ENCODE data around the gene ATF7.
"Not testable (repeated sequence)": the region's sequence is repeated elsewhere in the genome, so short reads cannot be mapped to it uniquely, and the experiment has no call there.

ATF7 gene

DNA sequence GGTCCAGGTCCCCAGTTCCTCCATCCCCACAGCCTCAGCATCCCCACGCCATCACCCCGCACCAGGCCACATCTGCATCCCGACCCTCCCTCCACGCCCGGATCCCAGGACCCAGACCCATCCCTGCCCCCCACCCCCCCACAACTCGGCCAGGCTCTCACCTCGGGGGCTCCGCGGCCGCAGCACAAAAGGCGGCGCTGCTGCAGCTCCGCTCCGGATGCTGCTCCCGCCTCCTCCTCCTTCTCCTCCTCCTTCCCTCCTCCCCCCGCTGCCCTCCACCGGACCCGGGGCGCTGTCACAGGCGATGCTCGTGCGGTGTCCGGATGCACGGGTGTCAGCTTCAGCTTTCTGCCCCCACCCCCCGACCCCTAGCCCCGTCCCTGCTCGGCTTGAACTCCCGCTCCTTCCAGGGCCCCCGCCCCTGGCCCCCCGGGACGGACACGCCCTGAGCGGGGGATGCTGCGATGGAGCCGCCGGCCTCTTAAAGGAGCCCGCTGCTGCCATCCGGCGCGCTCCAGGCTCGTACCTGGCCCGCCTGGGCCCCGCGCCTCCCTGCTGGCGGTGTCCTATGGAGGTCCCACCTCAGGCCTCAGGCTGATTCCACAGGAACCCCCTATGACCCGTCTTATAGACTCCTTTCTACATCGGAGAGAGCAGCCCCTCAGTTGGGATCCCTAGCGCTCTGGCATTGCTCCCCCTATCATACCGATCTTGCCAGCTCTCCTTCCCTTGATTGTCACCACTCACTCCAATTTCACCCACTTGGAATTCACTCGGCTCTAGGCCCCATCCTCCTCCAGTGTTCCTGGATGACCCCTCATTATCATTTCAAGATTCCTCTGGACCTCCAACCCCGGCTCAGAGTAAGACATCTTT, 126.7 kb downstream of the ATF7 start, which contains the start of gene MAP3K12:
Gene MAP3K12, minus strand, starts transcription at position 193 of the 876 bp plus-strand sequence. CDS start 12,067 bp downstream, outside the sequence.
- peak in 1 of 2 experiments; percentile 46 for DNase-seq

DNA sequence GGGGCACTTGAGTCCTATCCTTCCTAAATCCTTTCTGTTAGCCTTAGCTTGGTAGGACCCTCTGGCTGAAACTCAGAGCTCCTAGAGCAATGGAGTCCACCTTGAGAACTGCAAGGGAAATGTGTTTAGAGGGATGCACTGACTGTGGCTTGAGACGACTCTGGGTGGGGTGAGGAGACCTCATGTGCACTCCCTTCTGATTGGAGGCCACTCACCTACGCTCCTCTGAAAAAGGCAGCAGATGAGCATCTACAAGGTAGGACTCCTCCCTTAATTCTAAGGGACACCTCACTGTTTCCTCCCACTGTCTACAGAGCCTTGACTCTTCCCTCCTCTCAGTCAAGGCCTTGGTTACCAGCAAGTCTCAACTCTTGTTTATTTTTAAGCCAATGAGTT, 127.9 kb downstream of the ATF7 start:
- DNase-seq = no peak

DNA sequence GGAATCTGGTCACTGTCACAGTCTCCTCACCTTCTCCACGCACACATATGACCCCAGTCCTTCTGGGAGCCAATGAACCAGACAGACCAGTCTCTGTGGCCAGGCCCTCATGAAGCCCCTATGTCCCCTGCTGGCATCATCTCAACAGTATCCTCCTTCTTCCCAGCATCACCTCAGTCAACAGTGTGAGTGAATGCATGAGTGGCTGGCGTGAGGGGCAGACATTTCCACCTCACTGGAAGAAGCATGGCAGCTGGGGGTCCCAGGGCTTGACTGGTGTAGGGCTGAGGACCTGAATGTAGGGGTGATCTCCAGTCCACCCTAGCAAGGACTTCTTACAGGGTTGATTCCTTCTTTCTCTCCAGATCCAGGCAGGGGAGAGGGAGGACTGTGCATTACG, 128.7 kb downstream of the ATF7 start:
- DNase-seq = no peak

DNA sequence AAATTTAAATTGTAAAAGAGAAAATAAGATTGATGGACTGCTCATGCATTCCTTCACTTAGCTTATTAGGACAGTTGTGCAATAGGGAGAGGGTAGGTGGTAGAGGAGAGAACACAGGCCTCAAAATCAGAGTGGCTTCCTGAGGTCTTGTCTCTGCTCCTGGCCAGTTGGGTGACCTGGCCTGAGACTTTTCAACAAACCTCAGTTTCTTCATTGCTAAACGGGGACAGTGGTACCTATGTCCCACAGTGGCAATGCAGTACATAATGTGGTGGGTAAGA, 129.5 kb downstream of the ATF7 start:
- DNase-seq = no peak

DNA sequence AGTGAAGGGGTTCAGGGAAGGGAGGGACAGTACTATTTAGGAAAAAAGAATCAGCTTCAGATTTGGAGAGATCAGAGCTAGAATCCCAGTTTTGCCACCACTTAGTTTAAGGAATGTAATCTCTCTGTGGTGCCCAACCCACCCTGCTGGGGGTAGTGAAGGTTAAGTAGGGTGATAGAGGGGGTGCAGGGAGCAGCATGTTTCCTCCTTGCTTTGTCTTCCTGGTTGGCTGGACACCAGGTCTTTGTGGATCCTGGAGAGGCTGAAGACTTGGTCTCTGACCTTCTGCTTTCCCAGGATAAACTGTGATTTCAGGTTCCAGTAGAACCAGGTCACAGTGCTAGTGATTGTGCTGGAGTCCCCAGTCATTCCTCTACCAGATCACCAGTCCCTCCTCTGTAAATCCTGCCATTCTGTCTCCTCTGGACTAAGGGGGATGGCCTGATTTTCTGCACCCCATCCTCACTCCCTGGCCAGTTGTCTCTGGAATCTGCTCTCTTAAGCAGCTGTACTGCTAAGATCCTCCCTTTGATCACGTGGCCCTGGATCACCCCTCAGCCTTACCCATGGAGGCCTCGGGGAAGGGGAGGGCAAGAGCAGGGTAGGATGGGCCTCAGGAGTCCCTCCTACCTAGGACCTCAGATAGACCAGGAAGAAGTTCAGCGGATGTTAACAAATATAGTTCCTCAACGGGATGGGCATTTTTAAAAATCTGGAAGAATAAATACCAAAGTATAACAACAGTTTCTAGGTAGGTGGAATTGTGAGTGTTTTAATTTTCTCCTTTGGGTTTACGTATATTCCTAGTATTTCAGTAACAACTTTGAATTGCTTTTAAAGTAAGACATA, 130.1 kb downstream of the ATF7 start:
- DNase-seq = no peak

DNA sequence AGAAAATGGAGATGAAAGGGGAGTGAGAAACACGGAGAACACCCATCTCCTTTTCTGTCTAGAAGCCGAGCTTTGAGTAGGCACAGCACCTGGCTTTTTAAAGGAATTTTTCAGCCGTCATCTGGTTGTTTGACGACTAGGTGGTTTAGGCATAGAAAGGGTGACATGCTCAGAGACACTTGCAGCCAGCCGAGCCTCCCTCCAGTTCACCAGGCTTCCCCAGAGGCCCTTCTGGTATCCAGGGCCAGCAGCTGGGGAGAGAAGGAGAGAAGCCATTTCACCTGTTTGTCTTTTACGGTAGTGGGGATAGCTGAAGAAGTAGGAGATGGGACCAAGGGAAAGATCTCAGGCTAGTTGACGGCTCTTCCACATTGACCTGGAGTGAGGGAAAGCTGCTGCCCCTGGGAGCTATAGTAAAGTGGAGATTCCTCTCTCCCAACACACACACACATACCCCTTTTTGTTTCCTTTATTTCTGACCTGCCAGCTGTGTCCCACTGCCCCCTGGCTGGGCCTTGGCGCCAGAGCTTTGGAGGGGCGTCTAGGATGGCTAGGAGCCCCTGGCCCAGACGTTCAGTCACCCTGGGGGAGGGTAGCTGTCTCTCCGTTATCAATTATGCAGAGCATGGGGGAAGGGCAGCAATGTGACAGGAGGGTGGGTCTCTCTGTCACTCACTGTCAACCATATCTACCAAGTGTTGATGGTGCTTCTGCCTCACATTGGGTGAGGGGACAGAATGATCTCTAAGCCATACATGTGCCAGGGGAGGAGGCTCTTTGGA, 132.4 kb downstream of the ATF7 start:
- DNase-seq = peak in 1 of 2 experiments; percentile 5

DNA sequence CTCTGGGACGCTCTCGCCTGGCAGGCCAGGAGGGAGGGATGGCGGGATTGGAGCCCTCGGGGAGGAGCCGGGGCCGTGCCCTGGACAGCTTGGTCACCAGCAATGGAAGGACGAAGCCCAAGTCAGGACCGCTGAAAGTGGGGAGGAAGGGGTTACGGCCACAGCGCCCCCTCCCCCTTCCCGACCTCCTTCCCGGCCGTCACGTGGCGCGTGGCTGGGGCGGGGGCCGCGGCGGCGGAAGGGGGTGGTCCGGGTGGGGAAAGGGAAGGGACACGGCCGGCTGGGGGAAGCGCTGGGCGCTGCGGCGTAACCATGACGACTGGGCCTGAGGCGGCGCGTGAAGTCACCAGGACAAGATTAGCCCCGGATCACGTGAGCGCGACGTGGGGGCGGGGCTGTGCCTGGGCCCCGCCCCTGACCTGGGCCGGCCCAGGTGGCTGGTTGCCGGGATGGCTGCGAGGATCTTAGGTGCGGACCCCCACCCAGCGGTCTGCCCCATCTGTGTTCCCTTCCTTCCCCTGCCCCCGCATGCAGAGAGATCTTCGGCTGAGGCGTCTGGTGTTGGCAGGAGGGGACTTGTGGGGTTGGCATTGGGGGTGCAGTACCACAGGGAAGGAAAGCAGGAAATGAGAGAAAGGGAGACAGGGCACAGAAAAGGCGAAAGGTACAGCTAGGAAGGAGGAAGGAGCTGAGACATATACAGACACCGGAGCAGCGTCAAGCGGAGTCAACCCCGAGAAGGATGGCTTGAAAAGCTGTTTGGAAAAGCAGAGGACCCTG, 133.2 kb downstream of the ATF7 start:
- peak; percentile 84 to 90 for DNase-seq

DNA sequence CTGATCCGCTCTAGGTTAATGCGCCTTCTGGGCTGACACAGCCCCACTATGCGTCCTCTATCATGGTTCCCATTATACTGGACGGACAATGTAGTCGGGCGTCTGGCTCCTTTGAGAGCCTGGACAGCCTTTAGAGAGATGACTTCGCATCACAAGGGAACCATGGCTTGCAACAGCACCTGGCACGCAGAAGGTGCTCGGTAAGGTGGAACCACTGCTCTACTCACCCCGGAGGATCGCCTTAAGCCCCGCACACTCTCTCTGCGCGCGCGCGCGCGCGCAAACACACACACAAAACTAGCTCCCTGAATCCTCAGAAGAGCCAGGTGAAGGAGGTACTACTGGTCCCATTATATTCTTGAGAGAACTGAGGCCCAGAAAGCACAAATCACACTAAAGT, 134.0 kb downstream of the ATF7 start:
- DNase-seq = peak in 1 of 2 experiments; percentile 10

DNA sequence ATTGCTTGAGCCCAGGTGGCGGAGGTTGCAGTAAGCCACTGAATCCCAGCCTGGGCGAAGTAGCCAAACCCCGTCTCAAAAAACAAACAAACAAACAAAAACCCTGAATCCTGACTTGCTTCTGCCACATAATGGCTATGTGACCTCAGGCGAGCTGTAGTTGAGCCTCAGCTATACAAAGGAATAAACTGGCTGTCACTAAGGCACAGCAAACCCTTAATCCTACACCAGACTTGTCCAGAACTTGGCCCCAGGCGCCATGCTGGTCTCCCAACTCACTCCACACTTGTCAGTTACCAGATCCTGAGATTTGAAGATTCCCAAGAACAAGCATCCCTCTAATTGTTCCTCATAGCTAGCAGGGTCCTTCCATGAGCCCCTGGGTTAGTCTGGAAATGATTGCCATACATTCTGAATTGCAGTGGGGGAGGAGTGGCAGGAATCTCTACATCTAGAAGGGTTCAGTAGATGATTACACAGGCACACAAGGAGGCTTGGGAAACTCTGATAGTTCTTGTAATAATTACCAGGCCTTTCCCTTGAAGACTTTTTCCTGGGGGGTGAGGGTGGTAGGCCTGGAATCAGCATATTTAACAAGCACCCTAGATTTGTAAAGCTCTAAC, 136.8 kb downstream of the ATF7 start:
- DNase-seq = no peak

DNA sequence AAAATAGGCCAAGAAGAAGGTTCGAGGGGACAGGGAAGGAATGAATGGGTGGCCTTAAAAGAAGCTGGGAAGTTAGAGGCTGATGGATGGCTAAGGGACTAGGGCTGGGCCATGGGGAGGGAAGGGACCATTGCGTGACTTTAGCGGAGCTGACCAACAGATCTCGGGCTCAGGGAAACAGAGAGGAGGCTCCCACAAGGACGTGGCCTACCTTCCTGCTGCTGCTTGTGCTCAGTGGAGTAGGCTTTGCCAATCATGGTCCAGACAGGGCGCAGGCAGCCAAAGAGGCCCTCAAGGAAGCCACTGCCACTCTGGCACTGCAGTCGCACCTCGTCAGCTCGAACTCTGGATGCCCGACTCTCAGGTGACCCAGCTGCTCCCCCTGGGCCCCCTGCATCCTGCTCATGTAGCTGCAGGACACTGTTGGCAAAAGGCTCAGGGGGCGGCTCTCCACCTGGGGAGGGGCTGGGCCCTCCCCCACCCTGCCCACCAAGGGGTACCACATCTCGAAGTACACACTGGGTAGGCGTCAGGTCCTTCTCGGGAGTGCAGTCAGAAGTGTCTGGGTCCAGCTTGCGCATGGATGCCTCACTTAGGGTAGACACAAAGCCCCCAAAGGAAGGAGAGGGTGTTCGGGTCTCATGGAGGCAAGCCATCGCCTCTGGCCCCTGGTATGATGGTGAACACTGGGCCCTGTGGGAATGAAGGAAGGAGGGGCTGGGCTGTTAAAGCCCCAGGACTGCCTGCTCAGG, 139.3 kb downstream of the ATF7 start:
- no peak for DNase-seq

DNA sequence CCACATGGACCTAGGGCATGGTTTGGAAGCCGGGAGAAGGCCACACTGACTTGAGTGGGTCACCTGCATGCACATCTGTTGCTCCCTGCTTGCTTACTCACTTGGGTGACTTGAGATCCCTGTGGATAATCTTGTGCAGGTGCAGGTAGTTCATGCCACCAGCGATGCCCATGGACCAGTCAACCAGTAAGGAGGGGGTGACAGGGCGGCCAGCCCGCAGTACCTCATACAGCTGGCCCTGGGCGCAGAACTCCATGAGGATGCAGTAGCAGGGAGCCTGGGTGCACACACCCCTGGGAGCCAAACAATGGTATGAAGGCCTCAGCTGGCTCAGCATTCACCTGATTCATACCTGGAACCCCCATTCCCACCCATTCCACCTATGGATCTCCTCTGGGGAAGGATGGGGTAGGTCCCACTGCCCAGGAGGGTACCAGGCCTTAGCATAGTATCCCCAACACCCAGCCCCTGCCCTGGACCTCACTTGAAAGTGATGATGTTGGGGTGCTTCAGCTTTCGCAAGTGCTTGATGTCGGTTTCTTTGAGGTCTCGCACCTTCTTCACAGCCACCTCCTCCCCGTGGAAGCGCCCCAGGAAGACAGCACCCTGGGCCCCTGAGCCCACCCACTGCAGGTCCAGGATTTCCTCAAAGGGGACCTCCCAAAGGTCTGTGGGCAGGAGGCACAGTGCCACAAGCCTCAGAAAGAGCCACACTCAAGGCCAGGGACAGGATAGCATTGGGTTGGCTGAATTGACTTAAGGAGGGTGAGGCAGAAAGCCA, 140.0 kb downstream of the ATF7 start:
- DNase-seq = no peak

DNA sequence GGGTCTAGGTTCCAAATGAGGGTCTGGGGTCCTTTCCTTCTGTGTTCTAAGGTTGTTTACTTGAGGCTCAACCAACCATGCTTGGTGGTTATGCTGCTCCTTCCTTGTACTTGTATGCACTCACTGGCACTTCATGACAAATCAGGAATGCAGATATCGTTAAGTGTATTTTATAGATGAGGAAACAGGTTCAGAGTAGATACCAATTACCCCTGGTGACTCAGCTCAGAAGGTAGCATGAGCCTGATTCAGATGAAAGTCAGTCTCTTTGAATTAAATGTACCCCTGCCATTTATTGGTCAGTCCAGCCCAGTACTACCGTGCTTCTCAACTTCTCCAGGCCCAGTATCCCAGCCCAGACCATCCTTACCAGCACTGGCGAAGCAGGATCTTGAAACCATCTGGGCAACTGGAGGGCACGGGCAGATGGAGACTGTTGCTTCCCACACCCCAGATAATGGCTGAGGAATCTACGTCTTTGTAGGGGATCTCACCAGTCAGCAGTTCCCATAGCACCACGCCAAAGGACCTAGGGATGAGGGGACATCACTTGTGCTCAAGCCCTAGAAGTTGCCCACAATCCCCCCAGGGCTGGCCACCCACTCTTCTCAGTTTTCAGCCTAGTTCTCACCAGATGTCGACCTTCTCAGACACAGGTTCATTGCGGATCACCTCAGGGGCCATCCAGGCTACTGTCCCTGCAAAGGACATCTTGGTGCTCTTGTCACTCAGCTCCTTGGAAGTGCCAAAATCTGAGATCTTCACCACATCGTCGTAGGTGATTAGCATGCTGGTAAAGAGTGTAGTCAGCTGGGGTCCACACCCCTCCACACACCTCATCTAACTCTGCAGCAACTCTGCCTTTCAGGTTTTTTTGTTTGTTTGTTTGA, 141.3 kb downstream of the ATF7 start:
- DNase-seq = no peak

DNA sequence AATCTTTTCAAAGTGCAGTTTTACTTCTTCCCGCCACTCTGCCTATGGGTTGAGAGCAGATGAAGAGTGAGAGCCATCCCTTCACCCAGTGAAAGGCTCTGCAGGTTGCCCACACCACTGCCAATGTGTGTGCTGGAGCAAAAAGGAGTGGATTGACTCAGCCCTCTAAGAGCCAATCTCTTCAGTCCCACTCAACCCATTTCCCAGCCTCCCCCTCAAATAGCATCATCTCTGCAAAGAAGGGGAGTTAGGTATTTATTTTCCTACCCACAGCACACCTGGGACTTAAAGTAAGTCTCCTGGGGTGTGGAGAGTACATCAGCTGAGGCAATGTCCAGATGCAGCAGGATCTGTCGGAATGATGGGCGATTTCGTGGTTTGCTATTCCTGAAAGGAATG, 142.2 kb downstream of the ATF7 start:
- DNase-seq = no peak

DNA sequence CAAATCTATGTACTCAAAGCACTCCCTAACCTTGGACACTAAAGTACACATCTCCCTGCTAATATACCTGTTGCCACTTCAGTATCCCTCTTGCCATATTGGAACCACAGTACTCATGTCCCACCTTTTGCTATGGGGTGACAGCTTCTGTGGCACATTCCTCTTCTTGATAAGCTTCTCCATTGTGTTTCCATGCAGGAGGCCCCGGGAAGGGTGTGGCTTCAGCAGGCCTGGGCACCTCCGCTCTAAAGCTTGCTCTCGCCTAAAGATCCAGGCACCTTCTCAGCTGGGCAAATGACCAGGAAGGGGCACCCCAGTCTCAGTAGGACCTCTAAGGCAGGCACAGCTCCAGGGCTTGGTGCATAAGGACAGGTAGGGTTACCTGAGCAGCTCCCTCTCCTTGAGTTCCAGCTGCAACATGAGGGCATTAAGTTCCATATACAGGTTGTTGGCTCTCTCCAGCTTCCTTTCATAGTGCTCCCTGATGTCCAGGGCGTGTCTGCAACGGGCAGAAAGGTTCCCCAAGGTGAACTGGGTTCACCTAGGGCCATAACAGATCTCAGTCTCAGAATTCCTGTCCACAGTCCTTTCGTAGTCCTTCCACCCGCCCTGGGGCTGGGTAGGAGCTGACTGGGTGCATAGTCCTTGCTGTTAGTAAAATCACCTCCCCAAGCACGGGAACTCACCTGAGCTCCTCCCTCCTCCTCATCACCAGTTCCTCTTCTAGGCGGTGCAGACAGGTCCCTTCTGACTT, 142.8 kb downstream of the ATF7 start:
- DNase-seq = no peak

DNA sequence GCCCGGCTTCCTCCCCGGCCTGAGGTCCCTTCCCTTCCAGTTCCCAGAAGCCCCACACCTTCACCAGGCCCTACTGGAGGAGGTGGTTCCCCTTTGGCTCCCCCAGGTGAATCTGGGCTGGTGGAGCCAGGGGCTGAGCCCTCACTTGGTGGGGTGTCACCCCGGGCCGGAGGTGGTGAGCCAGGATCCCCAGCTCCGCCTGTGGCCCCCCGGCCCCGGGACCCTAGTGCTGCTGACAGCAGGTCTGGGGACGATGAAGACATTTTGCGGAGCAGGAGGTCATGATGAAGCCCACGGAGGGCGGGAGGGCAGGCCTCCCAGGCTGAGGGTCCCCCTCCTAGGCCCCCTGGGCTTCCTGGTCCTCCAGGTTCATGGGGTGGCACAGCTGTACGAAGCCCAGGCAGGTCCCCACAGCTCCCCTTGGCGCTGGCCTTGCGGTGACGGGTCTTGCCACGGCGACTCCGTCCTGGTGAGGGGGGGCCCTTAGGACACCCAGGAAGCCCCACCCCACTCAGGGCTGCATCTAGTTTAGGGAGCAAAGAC, 143.5 kb downstream of the ATF7 start:
- DNase-seq = no peak

DNA sequence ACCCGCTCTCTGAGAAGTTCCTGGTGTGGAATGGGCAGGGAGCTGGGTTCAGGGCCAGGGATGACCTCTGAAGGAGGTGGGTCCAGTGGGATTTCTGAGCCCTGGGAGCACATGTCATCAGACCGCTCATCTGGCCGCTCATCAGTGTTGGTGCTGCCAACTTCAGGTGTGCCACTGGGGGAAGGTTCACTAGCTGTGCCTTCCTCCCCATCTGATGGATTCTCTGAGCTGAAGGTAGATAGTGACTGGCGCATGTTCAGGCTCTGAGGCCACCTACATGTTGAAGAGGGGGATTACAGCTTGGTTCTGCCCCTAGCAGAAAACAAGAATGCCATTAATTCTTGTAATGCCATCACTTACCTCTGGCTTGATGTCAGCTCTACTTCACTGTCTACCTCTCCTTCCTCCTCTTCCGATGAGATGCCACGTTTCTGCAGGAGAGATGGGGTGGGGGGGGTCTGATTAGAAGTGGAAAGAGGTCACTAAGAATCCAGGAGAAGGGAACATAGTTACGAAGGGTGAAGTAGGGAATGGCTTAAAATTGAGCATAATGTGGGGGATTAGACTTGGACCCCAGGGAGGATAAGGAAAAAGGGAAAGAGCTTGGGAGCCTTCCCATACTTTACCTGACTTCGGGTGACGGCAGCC, 144.1 kb downstream of the ATF7 start:
- DNase-seq = no peak

DNA sequence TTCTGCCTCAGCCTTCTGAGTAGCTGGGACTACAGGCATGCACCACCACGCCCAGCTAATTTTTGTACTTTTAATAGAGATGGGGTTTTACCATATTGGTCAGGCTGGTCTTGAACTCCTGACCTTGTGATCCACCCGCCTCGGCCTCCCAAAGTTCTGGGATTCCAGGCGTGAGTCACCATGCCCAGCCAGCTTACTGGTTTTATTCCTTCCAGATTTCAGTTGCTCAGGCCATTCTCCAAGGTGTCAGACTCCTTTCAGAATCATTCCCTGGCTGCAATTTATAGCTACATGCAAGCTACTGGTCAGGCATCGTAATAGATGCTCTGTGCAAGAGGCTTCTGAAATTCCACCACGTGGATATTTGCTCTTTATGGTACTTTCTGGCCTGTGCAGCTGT, 144.7 kb downstream of the ATF7 start:
- DNase-seq = not testable (repeated sequence)

Measured in SHP77 (cell line).